ENCODE data around the gene FBXW4.

DNA sequence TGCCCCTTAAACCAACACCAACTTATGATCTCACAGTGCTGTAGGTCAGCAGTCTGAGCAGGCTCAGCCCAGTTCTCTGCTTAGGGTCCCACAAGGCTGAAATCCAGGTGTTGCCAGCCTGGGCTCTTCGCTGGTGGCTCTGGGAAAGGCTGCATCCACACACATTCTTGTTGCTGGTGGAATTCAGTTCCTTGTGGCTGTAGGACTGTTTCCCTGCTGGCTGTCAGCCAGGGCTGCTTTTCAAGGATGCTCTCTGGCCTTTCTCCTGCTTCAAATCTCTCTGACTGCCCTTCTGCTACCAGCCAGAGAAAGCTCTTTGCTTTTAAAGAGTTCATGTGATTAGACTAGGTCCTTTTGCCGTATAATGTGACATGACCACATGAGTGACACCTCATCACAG is 122.2 kb downstream of the FBXW4 start:
- TF ChIP-seq, protein P1, sequence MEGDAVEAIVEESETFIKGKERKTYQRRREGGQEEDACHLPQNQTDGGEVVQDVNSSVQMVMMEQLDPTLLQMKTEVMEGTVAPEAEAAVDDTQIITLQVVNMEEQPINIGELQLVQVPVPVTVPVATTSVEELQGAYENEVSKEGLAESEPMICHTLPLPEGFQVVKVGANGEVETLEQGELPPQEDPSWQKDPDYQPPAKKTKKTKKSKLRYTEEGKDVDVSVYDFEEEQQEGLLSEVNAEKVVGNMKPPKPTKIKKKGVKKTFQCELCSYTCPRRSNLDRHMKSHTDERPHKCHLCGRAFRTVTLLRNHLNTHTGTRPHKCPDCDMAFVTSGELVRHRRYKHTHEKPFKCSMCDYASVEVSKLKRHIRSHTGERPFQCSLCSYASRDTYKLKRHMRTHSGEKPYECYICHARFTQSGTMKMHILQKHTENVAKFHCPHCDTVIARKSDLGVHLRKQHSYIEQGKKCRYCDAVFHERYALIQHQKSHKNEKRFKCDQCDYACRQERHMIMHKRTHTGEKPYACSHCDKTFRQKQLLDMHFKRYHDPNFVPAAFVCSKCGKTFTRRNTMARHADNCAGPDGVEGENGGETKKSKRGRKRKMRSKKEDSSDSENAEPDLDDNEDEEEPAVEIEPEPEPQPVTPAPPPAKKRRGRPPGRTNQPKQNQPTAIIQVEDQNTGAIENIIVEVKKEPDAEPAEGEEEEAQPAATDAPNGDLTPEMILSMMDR (IDR thresholded peaks at IDR 0.05) = no peak
- TF ChIP-seq POLR2A (IDR thresholded peaks at IDR 0.05) = no peak

Data from prostate gland (tissue), 2 donors.